H1 (cell line): Measurements from ENCODE around the gene SUOX.

Source experiments
- CHD2 ChIP-seq: IDR thresholded peaks from 2 replicates; pipeline ENCODE4 v1.6.1; 2012; ENCODE audit warnings: low read length, improper control_type of control experiment
- EZH2 ChIP-seq: fragments of 200-600 bp; sonication (generic); IDR thresholded peaks from 2 replicates; pipeline ENCODE4 v1.7.1; 2012; ENCODE audit warnings: low read depth, mild to moderate bottlenecking, moderate library complexity, low read length, inconsistent platforms; ENCODE audit not compliant: severe bottlenecking
- MAFK ChIP-seq: IDR thresholded peaks from 2 replicates; pipeline ENCODE4 v1.6.1; 2012; ENCODE audit warnings: low read depth, mild to moderate bottlenecking, improper control_type of control experiment, low read length
- POLR2A ChIP-seq, 2 experiments: IDR thresholded peaks; 1 replicate in 1 of 2; 2 replicates in 1 of 2; pipeline ENCODE4 v1.6.1; 2011; ENCODE audit warnings: low read depth in 2 of 2, low read length in 2 of 2, mild to moderate bottlenecking in 2 of 2; ENCODE audit errors: control extremely low read depth in 1 of 2
- RAD21 ChIP-seq, 2 experiments: IDR thresholded peaks in 1 of 2; conservative IDR thresholded peaks in 1 of 2; 2 replicates each; pipeline ENCODE4 v1.6.1; 2011; ENCODE audit warnings: low read depth in 2 of 2, low read length in 2 of 2, improper control_type of control experiment in 1 of 2, inconsistent platforms in 1 of 2, mild to moderate bottlenecking in 1 of 2, moderate library complexity in 1 of 2
- RFX5 ChIP-seq: IDR thresholded peaks from 2 replicates; pipeline ENCODE4 v1.6.1; 2011; ENCODE audit warnings: low read depth, low read length, improper control_type of control experiment, borderline replicate concordance
- RXRA ChIP-seq: IDR thresholded peaks from 2 replicates; pipeline ENCODE4 v1.6.1; 2011; ENCODE audit warnings: low read depth, mild to moderate bottlenecking, low read length, moderate library complexity; ENCODE audit not compliant: insufficient read depth
- SAP30 ChIP-seq: fragments of 300-600 bp; sonication (generic); IDR thresholded peaks from 2 replicates; pipeline ENCODE4 v1.7.1; 2012; ENCODE audit warnings: low read length, moderate library complexity, mild to moderate bottlenecking, inconsistent platforms; ENCODE audit not compliant: insufficient read depth, insufficient replicate concordance
- SIN3A ChIP-seq, 2 experiments: IDR thresholded peaks in 1 of 2; conservative IDR thresholded peaks in 1 of 2; 2 replicates each; pipeline ENCODE4 v1.6.1; 2011 to 2012; ENCODE audit warnings: low read length in 2 of 2, improper control_type of control experiment in 1 of 2, low read depth in 1 of 2, mild to moderate bottlenecking in 1 of 2
- TCF12 ChIP-seq: IDR thresholded peaks from 2 replicates; pipeline ENCODE4 v1.6.1; 2011; ENCODE audit warnings: low read depth, mild to moderate bottlenecking, low read length
- USF2 ChIP-seq: IDR thresholded peaks from 2 replicates; pipeline ENCODE4 v1.6.1; 2011; ENCODE audit warnings: low read length, improper control_type of control experiment
- YY1 ChIP-seq: IDR thresholded peaks from 2 replicates; pipeline ENCODE4 v1.6.1; 2011; ENCODE audit warnings: low read depth, mild to moderate bottlenecking, low read length
- TF ChIP-seq, protein P1 (sequence below), 3 experiments: IDR thresholded peaks; 1 replicate in 2 of 3; 2 replicates in 1 of 3; pipeline versions ENCODE4 v1.5.1 to v1.6.1; 2011; ENCODE audit warnings: low read length in 3 of 3, mild to moderate bottlenecking in 3 of 3, inconsistent platforms in 2 of 3, low read depth in 1 of 3, moderate library complexity in 1 of 3; ENCODE audit not compliant: insufficient read depth in 1 of 3; ENCODE audit errors: control extremely low read depth in 1 of 3

- TF ChIP-seq RAD21 (IDR thresholded peaks at IDR 0.05 in 1 of 2, conservative IDR thresholded peaks at IDR 0.05 in 1 of 2; ENCODE audit: low read depth in 2 of 2, low read length in 2 of 2) (no peak), CHD2 (no peak), TCF12 (no peak), RFX5 (no peak), POLR2A (IDR thresholded peaks at IDR 0.05; ENCODE audit: control extremely low read depth in 1 of 2, low read depth in 2 of 2, low read length in 2 of 2) (no peak), EZH2 (no peak), SAP30 (no peak), SIN3A (conservative IDR thresholded peaks at IDR 0.05 in 1 of 2, IDR thresholded peaks at IDR 0.05 in 1 of 2; ENCODE audit: low read depth in 1 of 2, low read length in 2 of 2) (0 out of 4 replicates have a peak, but pooled peaks have one; percentile 18 to 58), YY1 (no peak), MAFK (no peak), USF2 (no peak), RXRA (no peak)
- TF ChIP-seq, protein P1, sequence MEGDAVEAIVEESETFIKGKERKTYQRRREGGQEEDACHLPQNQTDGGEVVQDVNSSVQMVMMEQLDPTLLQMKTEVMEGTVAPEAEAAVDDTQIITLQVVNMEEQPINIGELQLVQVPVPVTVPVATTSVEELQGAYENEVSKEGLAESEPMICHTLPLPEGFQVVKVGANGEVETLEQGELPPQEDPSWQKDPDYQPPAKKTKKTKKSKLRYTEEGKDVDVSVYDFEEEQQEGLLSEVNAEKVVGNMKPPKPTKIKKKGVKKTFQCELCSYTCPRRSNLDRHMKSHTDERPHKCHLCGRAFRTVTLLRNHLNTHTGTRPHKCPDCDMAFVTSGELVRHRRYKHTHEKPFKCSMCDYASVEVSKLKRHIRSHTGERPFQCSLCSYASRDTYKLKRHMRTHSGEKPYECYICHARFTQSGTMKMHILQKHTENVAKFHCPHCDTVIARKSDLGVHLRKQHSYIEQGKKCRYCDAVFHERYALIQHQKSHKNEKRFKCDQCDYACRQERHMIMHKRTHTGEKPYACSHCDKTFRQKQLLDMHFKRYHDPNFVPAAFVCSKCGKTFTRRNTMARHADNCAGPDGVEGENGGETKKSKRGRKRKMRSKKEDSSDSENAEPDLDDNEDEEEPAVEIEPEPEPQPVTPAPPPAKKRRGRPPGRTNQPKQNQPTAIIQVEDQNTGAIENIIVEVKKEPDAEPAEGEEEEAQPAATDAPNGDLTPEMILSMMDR (IDR thresholded peaks at IDR 0.05; ENCODE audit: control extremely low read depth in 1 of 3, insufficient read depth in 1 of 3, low read depth in 1 of 3, low read length in 3 of 3) = no peak
These were observed 31.8 kb upstream of the SUOX start for GRCh38 chr12:55965240-55965639.
